Smooth muscle cell of the brain vasculature (primary cell): ENCODE measurements around the gene TMEM259.

ENCODE experiments used
- DNase-seq: peaks from one replicate; pipeline ENCODE4 v3.0.0-alpha.2; 2012; ENCODE audit warnings: low read depth, low spot score

TMEM259 gene

DNA sequence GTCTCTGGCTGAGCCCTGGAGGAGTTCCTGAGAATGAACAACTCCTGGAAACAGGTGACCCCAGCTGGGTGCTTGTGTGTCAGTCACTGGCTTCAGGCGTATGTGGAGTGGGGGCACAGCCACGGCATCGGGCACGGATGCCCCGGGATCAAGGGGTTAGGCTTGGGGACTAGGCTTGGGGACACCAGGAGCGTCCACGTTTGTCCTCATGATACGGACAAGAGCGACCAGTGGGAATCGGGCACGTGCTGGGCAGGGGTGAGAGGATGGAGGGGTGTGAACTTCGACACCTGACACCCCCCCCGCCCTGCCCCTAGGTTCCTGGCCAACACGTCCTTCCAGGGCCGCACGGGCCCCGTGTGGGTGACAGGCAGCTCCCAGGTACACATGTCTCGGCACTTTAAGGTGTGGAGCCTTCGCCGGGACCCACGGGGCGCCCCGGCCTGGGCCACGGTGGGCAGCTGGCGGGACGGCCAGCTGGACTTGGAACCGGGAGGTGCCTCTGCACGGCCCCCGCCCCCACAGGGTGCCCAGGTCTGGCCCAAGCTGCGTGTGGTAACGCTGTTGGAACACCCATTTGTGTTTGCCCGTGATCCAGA is 16.6 kb downstream of the TMEM259 start:
- DNase-seq, result no peak

DNA sequence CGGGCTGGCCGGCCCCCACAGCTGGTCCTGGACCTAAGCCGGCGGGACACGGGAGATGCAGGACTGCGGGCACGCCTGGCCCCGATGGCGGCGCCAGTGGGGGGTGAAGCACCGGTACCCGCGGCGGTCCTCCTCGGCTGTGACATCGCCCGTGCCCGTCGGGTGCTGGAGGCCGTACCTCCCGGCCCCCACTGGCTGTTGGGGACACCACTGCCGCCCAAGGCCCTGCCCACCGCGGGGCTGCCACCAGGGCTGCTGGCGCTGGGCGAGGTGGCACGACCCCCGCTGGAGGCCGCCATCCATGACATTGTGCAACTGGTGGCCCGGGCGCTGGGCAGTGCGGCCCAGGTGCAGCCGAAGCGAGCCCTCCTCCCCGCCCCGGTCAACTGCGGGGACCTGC is 17.6 kb downstream of the TMEM259 start:
- DNase-seq, result no peak

- DNase-seq, result no peak
Observed at GRCh38 chr19:1002600-1002999, 18.3 kb downstream of the TMEM259 start.

DNA sequence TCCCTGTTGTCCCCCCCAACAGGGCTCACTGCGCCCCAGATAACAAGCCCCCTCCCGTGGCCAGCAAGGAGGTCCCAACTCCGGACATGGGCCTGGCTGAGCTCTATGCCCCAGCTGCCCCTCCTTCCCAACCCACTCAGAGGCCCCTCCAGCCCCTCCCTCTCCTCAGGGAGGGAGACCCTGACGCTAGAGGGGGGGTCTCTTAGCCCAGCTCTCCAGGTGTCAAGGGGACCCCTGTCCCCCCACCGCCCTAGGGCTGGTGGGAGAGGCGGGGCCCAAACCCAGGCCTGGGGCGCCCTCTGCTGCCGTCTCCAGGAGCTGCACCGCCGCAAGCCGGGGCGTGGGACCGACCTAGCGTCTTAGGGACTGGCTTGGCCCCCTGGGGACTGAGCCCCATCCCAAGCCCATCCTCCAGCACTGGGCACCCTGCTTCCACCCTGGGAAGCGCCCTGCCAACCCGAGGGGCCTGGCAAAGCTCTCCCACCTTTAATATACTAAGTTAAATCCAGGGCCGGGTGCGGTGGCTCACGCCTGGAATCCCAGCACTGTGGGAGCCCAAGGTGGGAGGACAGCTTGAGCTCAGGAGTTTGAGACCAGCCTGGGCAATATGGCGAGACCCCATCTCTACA is 19.3 kb downstream of the TMEM259 start:
- no peak for DNase-seq

DNA sequence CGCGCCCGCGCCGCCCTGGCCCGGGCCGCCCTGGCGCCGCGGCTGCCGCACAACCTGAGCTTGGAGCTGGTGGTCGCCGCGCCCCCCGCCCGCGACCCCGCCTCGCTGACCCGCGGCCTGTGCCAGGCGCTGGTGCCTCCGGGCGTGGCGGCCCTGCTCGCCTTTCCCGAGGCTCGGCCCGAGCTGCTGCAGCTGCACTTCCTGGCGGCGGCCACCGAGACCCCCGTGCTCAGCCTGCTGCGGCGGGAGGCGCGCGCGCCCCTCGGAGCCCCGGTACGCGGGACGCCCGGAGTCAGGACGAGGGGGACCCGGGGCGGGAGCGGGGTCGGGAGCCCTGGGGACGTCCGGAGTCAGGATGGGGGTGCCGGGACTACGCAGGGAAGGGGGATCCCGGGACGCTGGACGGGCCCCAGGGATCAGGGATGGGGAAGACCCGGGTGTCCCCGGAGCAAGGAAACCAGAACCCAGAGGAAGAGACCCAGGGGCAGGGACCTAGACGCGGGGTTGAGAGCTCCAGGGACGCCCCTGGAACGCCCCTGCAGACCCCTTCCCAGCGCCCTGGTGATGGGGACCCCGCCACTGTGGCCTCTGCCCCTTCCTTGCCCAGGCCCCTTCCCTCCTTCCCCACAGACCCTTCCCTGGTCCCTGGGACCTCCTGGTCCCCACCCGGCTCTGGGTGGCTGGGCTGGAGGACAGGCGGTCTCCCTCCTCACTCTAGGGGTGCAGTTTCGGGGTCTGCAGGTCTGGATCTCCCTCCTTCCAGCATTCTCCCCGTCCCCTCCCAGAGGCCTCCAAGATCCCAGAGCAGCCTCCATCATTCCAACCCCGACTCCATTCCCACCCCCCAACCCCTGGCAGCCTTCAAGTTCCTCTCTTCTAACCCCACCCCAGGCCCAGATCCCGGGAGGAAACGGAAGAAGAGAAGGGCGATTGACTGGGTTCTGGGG is 20.1 kb downstream of the TMEM259 start:
- DNase-seq, result no peak

- DNase-seq, result no peak
Observed at GRCh38 chr19:1000095-1000494, 20.8 kb downstream of the TMEM259 start, which contains the start of gene GRIN3B. GRIN3B (plus strand) TSS chr19:1000419; CDS start chr19:1000438, 19 bp downstream.

DNA sequence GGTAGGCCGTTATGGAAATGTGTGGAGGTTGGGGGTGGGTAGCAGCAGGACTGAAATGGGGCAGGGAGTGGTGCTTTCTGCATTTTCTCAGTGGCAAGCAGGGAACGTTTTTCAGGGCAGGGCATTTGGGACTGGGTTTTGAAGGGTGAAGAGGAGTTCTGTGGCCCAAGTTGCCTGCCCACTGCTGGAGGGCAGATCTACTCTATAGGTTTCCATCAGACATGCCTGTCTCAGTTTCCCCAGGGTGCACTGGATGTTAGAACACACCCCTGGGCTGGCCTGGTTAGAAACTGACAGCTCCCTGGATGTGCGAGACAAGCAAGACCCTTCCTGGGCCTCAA is 21.6 kb downstream of the TMEM259 start:
- no peak for DNase-seq

DNA sequence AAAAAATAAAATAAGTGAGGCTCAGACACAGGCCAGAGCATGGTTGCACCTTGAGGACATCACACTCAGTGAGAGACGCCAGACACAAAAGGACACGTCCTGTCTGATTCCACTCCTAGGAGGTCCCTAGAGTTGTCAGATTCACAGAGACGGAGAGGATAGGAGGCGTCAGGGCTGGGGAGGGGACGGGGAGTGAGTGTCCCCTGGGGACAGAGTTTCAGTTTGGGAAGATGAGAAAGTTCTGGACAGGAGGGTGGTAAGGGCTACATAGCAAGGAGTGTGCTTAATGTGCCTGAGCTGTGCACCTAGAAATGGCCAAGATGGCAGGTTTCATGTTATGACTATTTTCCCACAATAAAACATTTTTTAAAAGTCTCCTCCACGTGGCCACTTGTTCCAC is 22.9 kb downstream of the TMEM259 start:
- no peak for DNase-seq

DNA sequence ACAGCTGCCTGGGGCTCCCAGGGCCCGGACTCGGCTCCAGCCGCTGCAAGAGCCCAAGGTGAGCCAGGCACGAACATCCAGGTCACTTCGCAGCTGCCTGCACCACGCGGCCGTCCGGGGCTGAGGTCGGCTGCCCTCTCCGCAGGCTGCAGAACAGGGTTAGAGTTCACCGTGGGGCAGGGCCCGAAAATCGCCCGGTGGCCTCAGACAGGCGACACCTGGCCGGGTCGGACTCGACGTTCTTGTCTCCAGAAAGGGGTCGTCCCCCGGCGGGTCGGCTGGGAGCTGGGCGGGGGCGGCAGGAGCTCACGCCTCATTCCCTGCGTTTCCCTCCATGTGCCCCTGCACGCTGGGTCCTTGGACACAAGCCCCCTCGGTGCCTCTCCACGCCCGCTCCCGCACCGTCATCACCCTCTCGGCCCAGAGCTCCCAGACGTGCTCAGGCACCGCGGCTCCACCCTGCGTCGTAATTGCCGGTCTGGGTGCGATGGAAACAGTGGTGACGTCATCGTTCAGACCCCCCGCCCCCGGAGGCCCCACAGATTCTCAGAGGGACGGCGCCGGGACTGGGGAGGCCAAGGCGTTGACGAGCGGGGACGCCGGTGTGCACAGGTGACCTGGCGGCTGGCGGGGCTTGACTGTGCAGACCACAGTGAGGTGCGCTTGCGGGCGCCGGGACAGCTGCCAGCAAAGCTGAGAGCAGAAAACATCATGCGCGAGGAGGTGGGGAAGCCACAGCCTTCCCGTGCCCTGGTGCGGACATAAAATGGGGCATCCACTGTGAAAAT is 24.7 kb downstream of the TMEM259 start:
- DNase-seq, result no peak

DNA sequence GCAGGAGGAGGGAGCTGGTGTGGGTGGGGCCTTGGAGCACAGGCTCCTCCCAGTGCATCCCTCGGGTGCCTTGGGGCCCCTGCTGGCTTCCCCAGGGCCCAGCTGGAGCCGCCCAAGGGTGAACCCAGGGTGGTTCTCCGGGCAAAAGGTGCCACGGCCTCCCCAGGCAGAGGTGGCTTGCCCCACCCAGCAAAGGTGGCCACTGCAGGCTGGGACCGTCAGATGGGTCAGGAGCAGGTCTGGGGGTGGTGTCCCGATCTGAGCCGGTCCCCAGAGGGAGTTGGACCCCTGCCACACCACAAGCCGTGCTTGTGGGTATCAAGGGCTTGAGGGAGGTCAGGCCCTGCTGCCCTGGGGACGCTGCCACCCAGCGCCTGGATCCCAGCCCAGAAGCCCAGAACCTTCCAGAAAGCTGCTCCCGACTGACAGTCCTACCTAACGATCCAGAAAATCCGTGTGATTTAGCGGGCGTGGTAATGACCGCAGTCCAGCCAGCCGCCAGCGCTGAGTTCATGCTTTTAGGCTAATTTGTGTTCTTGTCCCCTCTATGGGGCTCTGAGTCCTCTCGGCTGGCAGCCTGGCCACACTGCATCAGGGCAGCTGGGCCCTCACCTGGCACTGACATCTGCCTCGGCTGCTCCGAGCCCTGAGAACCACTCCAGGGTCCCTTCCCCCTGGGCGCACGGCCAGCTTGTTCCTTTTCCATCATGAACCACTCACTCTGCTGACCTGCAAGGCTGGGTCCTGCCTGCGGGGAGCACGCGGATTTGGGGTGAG is 25.7 kb downstream of the TMEM259 start:
- DNase-seq, result no peak

DNA sequence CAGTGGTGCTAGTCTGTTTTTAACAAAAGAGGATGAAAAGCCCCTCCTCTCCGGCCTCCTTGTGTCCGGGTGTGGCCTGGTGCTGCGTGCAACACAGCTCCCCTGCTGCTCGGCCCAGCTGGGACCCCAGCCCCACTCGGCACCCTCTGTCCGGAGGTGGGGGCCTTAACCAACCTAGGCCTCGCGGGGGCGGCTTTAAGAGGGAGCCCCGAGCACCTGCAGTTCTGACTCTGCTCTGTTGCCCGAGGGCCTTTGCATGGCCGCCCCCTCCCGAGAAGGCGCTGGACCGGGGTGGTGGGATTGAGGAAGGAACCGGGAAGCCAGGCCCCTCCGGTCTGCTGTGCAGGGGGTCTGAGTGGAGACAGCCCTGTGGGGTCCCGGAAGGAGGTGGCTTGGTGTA is 26.4 kb downstream of the TMEM259 start:
- DNase-seq, result no peak

GRCh38 chr19:993831-994393 is 27.0 kb downstream of the TMEM259 start:
- no peak for DNase-seq

DNA sequence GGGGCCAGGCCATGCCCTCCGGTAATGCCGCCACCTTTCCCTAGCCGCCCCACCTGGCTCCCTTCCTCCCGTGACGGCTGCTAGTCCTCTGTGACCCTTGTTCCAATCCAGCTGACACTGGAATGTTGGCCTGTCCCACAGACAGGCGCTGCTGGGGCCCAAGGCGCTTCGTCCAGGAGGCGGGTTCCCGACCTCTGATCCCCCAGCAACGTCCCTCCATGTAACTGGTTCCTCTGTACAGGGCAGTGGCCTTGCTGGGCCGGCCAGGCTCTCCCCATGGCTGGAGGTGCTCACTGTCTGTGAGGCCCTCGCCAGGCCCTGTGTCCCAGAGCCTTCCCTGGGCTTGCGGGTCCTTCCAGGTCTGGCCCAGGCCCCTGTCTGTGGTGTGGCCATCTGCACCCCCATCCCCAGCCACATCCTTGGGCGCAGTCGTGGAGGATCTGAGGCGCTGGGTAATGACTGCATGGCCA is 27.5 kb downstream of the TMEM259 start:
- DNase-seq, result no peak

GRCh38 chr19:992670-993055 is 28.3 kb downstream of the TMEM259 start:
- DNase-seq, result no peak

GRCh38 chr19:991932-992669 is 28.8 kb downstream of the TMEM259 start:
- DNase-seq, result no peak

- DNase-seq, result no peak
Observed at GRCh38 chr19:991174-991931, 29.6 kb downstream of the TMEM259 start.

DNA sequence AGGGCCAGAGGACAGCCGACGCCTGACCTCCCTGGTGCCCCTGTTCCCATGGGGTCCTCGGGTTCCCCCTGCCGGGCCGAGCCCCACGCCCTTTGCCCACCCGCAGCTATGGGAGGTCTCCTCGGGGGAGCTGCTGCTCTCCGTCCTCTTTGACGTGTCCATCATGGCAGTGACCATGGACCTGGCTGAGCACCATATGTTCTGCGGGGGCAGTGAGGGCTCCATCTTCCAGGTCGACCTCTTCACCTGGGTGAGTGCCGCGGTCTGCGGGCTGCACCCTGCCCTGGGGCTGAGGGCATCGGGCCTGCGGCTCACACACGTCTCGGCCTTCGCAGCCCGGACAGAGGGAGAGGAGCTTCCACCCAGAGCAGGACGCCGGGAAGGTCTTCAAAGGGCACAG is 30.2 kb downstream of the TMEM259 start:
- DNase-seq, result no peak

GRCh38 chr19:990119-990571 is 30.8 kb downstream of the TMEM259 start:
- no peak for DNase-seq
